Type B pancreatic cell (in vitro differentiated cells): ENCODE data around the gene WDR5. TPM values are rescaled to one million over a fixed set of nuclear protein-coding genes. Genes with fewer than 3 reads are reported as not detected.

Source experiments
- DNase-seq: peaks from one replicate; pipeline ENCODE4 v3.0.0; 2021; ENCODE audit warnings: mixed read lengths; ENCODE audit not compliant: unreplicated experiment; ENCODE audit errors: extremely low spot score
- H3K27ac Mint-ChIP-seq: 2 replicates; pipeline ENCODE4 v1.8.0; 2021; ENCODE audit warnings: mild to moderate bottlenecking, mixed read lengths
- H3K27me3 Mint-ChIP-seq: 2 replicates; pipeline ENCODE4 v1.8.0; 2021; ENCODE audit warnings: mixed read lengths
- H3K36me3 Mint-ChIP-seq: 2 replicates; pipeline ENCODE4 v1.8.0; 2021; ENCODE audit warnings: mixed read lengths
- H3K4me1 Mint-ChIP-seq: one replicate; pipeline ENCODE4 v1.8.0; 2021; ENCODE audit warnings: mixed read lengths; ENCODE audit not compliant: unreplicated experiment
- H3K4me3 Mint-ChIP-seq: 2 replicates; pipeline ENCODE4 v1.8.0; 2021; ENCODE audit warnings: mild to moderate bottlenecking, mixed read lengths
- H3K9me3 Mint-ChIP-seq: 2 replicates; pipeline ENCODE4 v1.8.0; 2021; ENCODE audit warnings: mixed read lengths
- CTCF ChIP-seq: fragments of 200-600 bp; sonication (generic); conservative IDR thresholded peaks from 2 replicates; pipeline ENCODE4 v1.5.0; 2021; ENCODE audit warnings: antibody characterized with exemption, mild to moderate bottlenecking
- total RNA-seq: library from RNA; stranded (reverse); gene quantifications from 2 replicates; pipeline ENCODE4 v1.2.1, GENCODE V29; 2021; ENCODE audit warnings: low replicate concordance

Gene WDR5
- total RNA-seq, 1 donor from 2014 or later: 45.7 TPM

GRCh38 chr9:134130503-134131375 lies 5.1 kb upstream of the WDR5 start:
- Mint-ChIP-seq H3K4me1 (peaks cover 25% of the 10 kb centered on the region), H3K27ac (peak overlapping the region; percentile 86), H3K27me3 (no peaks in the 10 kb centered on the region), H3K9me3 (no peaks in the 10 kb centered on the region), H3K4me3 (peak overlapping the region; percentile 77), H3K36me3 (no peaks in the 10 kb centered on the region)
- no peak for TF ChIP-seq CTCF
- DNase-seq: no peak

DNA sequence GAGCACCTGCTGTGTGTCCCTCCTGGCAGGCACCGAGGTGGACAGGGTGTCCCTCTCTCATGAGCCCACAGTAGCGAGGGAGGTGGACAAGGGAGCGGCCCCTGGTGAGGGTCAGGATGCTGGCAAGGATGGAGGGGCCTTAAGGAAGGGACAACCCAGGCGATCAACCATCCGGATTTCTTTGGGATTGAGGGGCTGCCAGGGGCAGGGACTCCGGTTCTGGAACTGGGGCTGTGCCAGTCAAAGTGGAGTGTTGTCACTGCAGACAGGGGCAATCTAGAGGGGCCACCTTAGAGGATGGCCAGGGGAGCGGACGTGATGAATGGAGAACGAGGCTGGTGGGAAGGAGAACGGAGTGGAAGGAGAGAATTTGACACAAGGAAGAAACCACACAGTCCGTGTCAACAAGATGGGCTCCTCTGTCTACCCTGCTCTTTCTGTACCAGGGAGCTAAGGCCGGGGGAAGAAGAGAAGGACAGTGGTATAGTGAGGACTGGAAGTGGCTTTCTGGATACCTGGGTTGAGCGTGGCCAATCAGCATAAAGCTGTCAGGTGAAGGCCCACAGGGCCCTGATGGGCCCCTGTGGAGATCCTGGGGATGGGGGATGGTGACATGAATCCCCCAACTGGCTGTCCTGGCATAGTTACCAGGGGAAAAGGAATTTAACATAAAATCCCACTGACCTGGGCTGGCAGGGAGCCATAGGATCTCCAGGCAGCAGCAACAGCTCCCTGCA lies 4.2 kb upstream of the WDR5 start:
- no peak for TF ChIP-seq CTCF
- Mint-ChIP-seq H3K9me3 (no peaks in the 10 kb centered on the region), H3K4me3 (peak overlapping the region; percentile 77), H3K27me3 (no peaks in the 10 kb centered on the region), H3K36me3 (no peaks in the 10 kb centered on the region), H3K4me1 (peaks cover 25% of the 10 kb centered on the region), H3K27ac (peak overlapping the region; percentile 86)
- no peak for DNase-seq

DNA sequence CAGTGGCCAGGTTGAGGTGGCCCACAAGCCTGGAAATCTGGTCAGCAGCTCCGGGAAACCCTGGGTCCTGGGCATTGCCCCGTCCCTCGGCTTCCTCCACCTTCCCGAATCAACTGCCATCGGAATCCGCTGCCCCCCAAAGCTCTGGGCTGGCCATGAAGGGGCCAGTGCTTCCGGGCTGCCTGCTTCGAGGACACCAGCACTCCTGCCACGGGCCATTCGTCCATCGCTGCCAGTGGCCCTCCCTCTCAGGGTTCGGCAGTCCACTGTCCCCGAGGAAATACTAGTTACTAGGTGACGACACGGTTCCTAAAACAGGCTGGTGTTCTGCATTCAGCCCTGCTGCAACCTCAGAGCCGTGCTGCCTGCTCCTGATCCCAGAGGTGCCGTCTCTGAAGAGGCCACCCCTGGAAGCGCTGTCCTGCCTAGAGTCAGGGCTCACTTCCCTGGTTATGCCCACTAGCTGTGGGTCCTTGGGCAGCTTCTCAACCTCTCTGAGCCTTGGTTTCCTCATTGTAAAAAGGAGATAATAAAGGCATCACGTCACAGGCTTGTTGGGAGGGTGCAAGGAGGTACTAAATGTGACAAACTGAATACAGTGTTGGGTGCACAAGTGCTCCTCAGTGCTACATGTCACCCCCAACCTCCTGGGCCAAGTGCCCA lies 3.5 kb upstream of the WDR5 start:
- Mint-ChIP-seq H3K27ac (peak overlapping the region; percentile 25), H3K36me3 (no peaks in the 10 kb centered on the region), H3K27me3 (no peaks in the 10 kb centered on the region), H3K9me3 (no peaks in the 10 kb centered on the region), H3K4me3 (peak overlapping the region; percentile 71), H3K4me1 (peaks cover 25% of the 10 kb centered on the region)
- no peak for DNase-seq
- TF ChIP-seq CTCF: no peak

GRCh38 chr9:134134949-134135342 lies 936 bp upstream of the WDR5 start:
- no peak for DNase-seq
- Mint-ChIP-seq H3K4me1 (peaks cover 42% of the 10 kb centered on the region), H3K36me3 (peaks cover 6% of the 10 kb centered on the region), H3K27ac (peak overlapping the region; percentile 44), H3K9me3 (no peaks in the 10 kb centered on the region), H3K4me3 (peak overlapping the region; percentile 89), H3K27me3 (no peaks in the 10 kb centered on the region)
- TF ChIP-seq CTCF: no peak

GRCh38 chr9:134136118-134136995 lies 475 bp downstream of the WDR5 start:
- H3K4me1 Mint-ChIP-seq: peaks cover 42% of the 10 kb centered on the region
- H3K9me3 Mint-ChIP-seq: no peaks in the 10 kb centered on the region
- peak overlapping the region; percentile 89 for H3K27ac Mint-ChIP-seq
- peaks cover 13% of the 10 kb centered on the region for H3K36me3 Mint-ChIP-seq
- TF ChIP-seq CTCF: no peak
- H3K4me3 Mint-ChIP-seq: peak overlapping the region; percentile 96
- H3K27me3 Mint-ChIP-seq: no peaks in the 10 kb centered on the region
- no peak for DNase-seq
